Neural progenitor cell (in vitro differentiated cells): ENCODE measurements around the gene ATP8A1.

ENCODE experiments used
- CTCF ChIP-seq: fragments of 200-600 bp; sonication (generic); IDR thresholded peaks from 2 replicates; pipeline ENCODE4 v1.5.1; 2017; ENCODE audit warnings: antibody characterized with exemption, mild to moderate bottlenecking
- EZH2 ChIP-seq: fragments of 200-600 bp; sonication (generic); IDR thresholded peaks from 2 replicates; pipeline ENCODE4 v1.6.1; 2017; ENCODE audit warnings: antibody characterized with exemption, mild to moderate bottlenecking, moderate library complexity
- EZH2phosphoT487 ChIP-seq: fragments of 200-600 bp; sonication (generic); IDR thresholded peaks from 2 replicates; pipeline ENCODE4 v1.6.1; 2017; ENCODE audit warnings: antibody characterized with exemption

GRCh38 chr4:42561031-42561430, 95.9 kb downstream of the ATP8A1 start:
- no peak for TF ChIP-seq CTCF
- TF ChIP-seq EZH2, result no peak
- TF ChIP-seq EZH2phosphoT487, result no peak
